Lung (tissue), 12 donors: ENCODE results near the gene LRIG1. TPM values are rescaled to one million over a fixed set of nuclear protein-coding genes. Genes with fewer than 3 reads are reported as not detected.

ENCODE experiments used
- ATAC-seq: fragments of 200-7000 bp; cut with Tn5 transposase; one replicate; pipeline ENCODE4 v1.9.1; 2020; ENCODE audit warnings: moderate number of reproducible peaks; ENCODE audit not compliant: insufficient read depth, low FRiP score
- DNase-seq, 3 donors: peaks; one replicate each; pipeline ENCODE4 v3.0.0-alpha.2; 2013 to 2017
- H3K27ac ChIP-seq, 2 donors: one replicate each; pipeline ENCODE4 v1.5.1; 2013; ENCODE audit warnings: mild to moderate bottlenecking in 2 of 2, moderate library complexity in 2 of 2, control low read depth in 1 of 2, inconsistent platforms in 1 of 2, low read depth in 1 of 2, low read length in 1 of 2
- H3K27me3 ChIP-seq, 3 donors: one replicate each; pipeline ENCODE4 v1.5.1; 2013; ENCODE audit warnings: low read length in 2 of 3; ENCODE audit not compliant: control insufficient read depth in 3 of 3, insufficient read depth in 3 of 3
- H3K36me3 ChIP-seq, 4 donors: one replicate each; pipeline ENCODE4 v1.5.1; 2013; ENCODE audit warnings: low read length in 4 of 4, mild to moderate bottlenecking in 1 of 4, moderate library complexity in 1 of 4; ENCODE audit not compliant: control insufficient read depth in 4 of 4, insufficient read depth in 4 of 4
- H3K4me1 ChIP-seq, 5 donors: one replicate each; pipeline ENCODE4 v1.5.1; 2013; ENCODE audit warnings: low read length in 5 of 5, mild to moderate bottlenecking in 2 of 5, moderate library complexity in 1 of 5; ENCODE audit not compliant: control insufficient read depth in 5 of 5, insufficient read depth in 5 of 5
- H3K4me3 ChIP-seq: one replicate; pipeline ENCODE4 v1.5.1; 2013; ENCODE audit warnings: mild to moderate bottlenecking, control low read depth, moderate library complexity
- H3K9ac ChIP-seq, 2 donors: one replicate each; pipeline ENCODE4 v1.5.1; 2013; ENCODE audit warnings: low read length in 2 of 2, control low read depth in 1 of 2; ENCODE audit not compliant: insufficient read depth in 1 of 2
- H3K9me3 ChIP-seq, 4 donors: one replicate each; pipeline ENCODE4 v1.5.1; 2013; ENCODE audit warnings: low read length in 3 of 4, mild to moderate bottlenecking in 1 of 4, moderate library complexity in 1 of 4; ENCODE audit not compliant: control insufficient read depth in 4 of 4, insufficient read depth in 3 of 4
- WGBS, 2 donors: extraction: QIAGEN DNeasy Blood & Tissue Kit; methylation state at CpG; one replicate each; pipeline ENCODE4 v1.1.7; 2013; 5-methylcytosine and 5-hydroxymethylcytosine counted together
- polyA plus RNA-seq, 2 donors: library from polyadenylated mRNA; stranded (reverse); fragments of 200-250 nt; gene quantifications; one replicate each; pipeline ENCODE4 v1.2.1, GENCODE V29; 2013
- total RNA-seq, 2 donors: library from RNA; depleted of rRNA in 1 of 2; stranded (reverse); fragments of >200 nt in 1 of 2; gene quantifications; one replicate each; pipeline ENCODE4 v1.2.1, GENCODE V29; 2014 to 2021
- TF ChIP-seq, protein P1 (sequence below): IDR thresholded peaks from 2 replicates; pipeline ENCODE4 v1.5.1; 2012; ENCODE audit warnings: mild to moderate bottlenecking; ENCODE audit errors: control extremely low read depth, extremely low read depth
- donor health status: control.
- donor health status: control.
- donor health status: Bipolar disorder and iron deficiency.
- donor health status: healthy.
- donor health status: DM: yes; HTN: yes; CAD: no.

Gene LRIG1
- total and polyA plus RNA-seq, 4 donors, result 21.9 to 97.4 (median 42.2) TPM

DNA sequence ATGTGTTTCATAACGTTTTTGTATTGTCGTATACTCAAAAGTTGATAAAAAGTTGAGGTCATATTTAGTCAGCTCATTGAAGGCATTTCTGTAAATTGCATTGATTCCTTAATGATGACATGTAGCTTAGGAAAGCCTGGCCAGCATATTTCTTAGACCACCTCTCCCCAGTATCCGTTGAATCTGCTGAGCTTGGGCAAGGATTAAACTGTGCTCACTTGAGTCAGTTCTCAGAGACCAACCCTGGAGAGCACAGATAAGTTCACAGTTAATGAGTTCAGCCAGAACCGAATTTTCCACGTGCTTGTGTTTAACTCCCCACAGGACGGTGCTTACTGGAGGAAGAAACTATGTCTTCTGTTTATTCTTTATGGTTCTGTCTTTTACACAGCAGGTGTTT, 147.3 kb downstream of the LRIG1 start:
- H3K36me3 ChIP-seq, result no peaks in the 10 kb centered on the region
- no peak for ATAC-seq
- TF ChIP-seq, protein P1, sequence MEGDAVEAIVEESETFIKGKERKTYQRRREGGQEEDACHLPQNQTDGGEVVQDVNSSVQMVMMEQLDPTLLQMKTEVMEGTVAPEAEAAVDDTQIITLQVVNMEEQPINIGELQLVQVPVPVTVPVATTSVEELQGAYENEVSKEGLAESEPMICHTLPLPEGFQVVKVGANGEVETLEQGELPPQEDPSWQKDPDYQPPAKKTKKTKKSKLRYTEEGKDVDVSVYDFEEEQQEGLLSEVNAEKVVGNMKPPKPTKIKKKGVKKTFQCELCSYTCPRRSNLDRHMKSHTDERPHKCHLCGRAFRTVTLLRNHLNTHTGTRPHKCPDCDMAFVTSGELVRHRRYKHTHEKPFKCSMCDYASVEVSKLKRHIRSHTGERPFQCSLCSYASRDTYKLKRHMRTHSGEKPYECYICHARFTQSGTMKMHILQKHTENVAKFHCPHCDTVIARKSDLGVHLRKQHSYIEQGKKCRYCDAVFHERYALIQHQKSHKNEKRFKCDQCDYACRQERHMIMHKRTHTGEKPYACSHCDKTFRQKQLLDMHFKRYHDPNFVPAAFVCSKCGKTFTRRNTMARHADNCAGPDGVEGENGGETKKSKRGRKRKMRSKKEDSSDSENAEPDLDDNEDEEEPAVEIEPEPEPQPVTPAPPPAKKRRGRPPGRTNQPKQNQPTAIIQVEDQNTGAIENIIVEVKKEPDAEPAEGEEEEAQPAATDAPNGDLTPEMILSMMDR, result no peak

DNA sequence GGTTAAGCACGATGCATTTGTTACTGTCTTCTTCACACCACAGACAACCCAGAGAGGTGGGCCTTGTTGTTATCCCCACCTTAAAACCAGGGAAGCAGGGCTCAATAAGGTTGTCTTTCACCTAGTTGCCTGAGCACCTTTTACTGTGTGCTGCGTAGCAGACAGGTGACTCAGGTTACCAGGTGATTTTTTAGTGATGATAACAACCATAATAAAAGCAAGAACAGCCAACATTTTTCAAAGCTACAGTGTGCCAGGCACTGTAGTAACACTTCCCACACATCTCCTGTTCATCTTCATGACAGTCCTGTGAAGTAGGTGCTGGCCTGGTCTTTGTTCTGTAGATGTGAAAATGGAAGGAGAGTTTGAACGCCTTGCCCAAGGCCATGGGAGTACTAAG, 147.8 kb downstream of the LRIG1 start:
- no peak overlapping the region for H3K9ac ChIP-seq
- no peaks in the 10 kb centered on the region for H3K27me3 ChIP-seq
- no peak overlapping the region for H3K27ac ChIP-seq
- TF ChIP-seq, protein P1, result no peak
- DNase-seq (no peak), ATAC-seq (no peak)
- 97 to 98% methylated on average over 3 of the region's 3 CpGs for WGBS, 2 donors
- no peaks in the 10 kb centered on the region for H3K36me3 ChIP-seq
- no peaks in the 10 kb centered on the region for H3K9me3 ChIP-seq
- no peak overlapping the region for H3K4me3 ChIP-seq
- peaks cover 0 to 7% (median 0%) of the 10 kb centered on the region in 5 donors for H3K4me1 ChIP-seq

More for the DNA sequence above, 147.3 kb downstream of the LRIG1 start:
- WGBS, 2 donors, result 62 to 79% methylated on average over 6 of the region's 6 CpGs
- Histone ChIP-seq H3K27me3 (no peaks in the 10 kb centered on the region), H3K4me3 (no peak overlapping the region), H3K4me1 (peaks cover 0 to 7% (median 0%) of the 10 kb centered on the region in 5 donors), H3K27ac (no peak overlapping the region), H3K9me3 (no peaks in the 10 kb centered on the region), H3K9ac (no peak overlapping the region)
- DNase-seq, result no peak

DNA sequence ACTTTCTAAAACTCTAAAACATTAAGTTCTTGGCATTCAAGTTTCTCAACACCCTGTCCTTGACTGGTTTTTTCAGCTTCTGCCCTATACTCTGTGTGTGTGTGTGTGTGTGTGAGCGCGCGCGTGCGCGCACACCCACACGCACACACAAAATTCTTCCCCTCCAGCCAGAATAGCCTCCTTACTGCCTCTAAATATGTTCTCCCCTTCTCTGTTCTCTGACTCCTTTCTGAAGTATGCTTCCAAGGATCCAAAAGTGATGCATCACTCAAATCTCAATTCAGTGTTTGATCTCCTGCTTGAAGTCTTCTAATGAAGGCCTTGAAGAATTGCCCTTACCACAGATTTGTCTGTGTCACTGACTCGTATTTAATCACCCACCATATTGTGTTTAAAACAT, 150.2 kb downstream of the LRIG1 start:
- no peak for DNase-seq
- ATAC-seq, result no peak
- 91 to 97% methylated on average over 8 of the region's 8 CpGs for WGBS, 2 donors
- TF ChIP-seq, protein P1, result no peak
- H3K36me3 ChIP-seq, result peaks cover 0 to 1% (median 0%) of the 10 kb centered on the region in 4 donors
- no peak overlapping the region for H3K27ac ChIP-seq
- H3K4me1 ChIP-seq, result peaks cover 0 to 7% (median 0%) of the 10 kb centered on the region in 5 donors
- no peaks in the 10 kb centered on the region for H3K27me3 ChIP-seq
- no peak overlapping the region for H3K4me3 ChIP-seq
- H3K9ac ChIP-seq, result no peak overlapping the region
- H3K9me3 ChIP-seq, result no peaks in the 10 kb centered on the region

DNA sequence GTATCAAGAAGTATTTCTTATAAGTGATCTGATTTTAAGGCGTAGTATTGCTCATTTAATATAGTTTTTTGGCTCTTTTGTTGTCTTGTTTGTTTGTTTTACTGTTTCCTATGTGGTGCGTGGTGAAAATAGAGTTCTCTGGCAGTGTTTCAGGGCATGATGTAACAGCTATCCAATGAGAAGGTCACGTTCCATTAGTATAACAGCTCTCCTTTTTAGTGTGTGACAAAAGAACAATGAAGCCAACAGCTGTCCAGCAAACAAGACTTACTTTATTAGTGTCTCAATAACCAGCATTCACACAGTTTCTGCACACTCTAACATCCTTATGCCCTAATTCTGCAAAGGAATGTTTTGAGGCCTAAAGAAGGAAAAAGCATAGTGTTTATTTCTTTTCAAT, 152.1 kb downstream of the LRIG1 start:
- Histone ChIP-seq H3K9me3 (no peaks in the 10 kb centered on the region), H3K4me1 (peaks cover 0 to 4% (median 0%) of the 10 kb centered on the region in 5 donors), H3K36me3 (peaks cover 0 to 1% (median 0%) of the 10 kb centered on the region in 4 donors), H3K27ac (no peak overlapping the region), H3K4me3 (no peak overlapping the region), H3K27me3 (no peaks in the 10 kb centered on the region), H3K9ac (no peak overlapping the region)
- ATAC-seq (no peak), DNase-seq (peak in 2 of 3 donors; percentile 42 to 47)
- WGBS, 2 donors, result 72 to 74% methylated on average over 3 of the region's 3 CpGs
- TF ChIP-seq, protein P1, result no peak
